Measurements from ENCODE around the gene DUSP9. TPM values are rescaled to one million over a fixed set of nuclear protein-coding genes. Genes with fewer than 3 reads are reported as not detected.

The DUSP9 gene
- polyA plus RNA-seq, 4 donors = 53.6 to 63.9 (median 57.1) TPM

Other genes starting within 250 kb of the DUSP9 start
- not detected for gene PNMA6E, start 245.9 kb upstream of the DUSP9 start, polyA plus RNA-seq (ENCODE audit: insufficient read length in 4 of 4)
- 1 to 10 TPM in 2 of 4 donors, under 1 TPM in 2; 0.75 to 1.1 (median 0.97) TPM for gene ZFP92, start 235.7 kb upstream of the DUSP9 start, polyA plus RNA-seq (ENCODE audit: insufficient read length in 4 of 4)
- gene TREX2, start 201.1 kb upstream of the DUSP9 start, polyA plus RNA-seq (ENCODE audit: insufficient read length in 4 of 4) = under 1 TPM; 0.27 to 0.92 (median 0.61) TPM
- gene HAUS7, start 176.6 kb upstream of the DUSP9 start, polyA plus RNA-seq (ENCODE audit: insufficient read length in 4 of 4) = 10 to 100 TPM; 26.7 to 31.9 (median 30.2) TPM
- gene BGN, start 152.2 kb upstream of the DUSP9 start, polyA plus RNA-seq (ENCODE audit: insufficient read length in 4 of 4) = 100 to 1,000 TPM; 170 to 201 (median 195) TPM
- under 1 TPM; 0.17 to 0.35 (median 0.33) TPM for gene ATP2B3, start 129.6 kb upstream of the DUSP9 start, polyA plus RNA-seq (ENCODE audit: insufficient read length in 4 of 4)
- gene CCNQ, start 48.1 kb upstream of the DUSP9 start, polyA plus RNA-seq (ENCODE audit: insufficient read length in 4 of 4) = 10 to 100 TPM; 15.4 to 24.1 (median 19.0) TPM
- gene PNCK, start 26.6 kb downstream of the DUSP9 start, polyA plus RNA-seq (ENCODE audit: insufficient read length in 4 of 4) = 10 to 100 TPM in 2 of 4 donors, 1 to 10 TPM in 2; 6.5 to 13.3 (median 8.9) TPM
- 10 to 100 TPM; 44.6 to 65.3 (median 54.8) TPM for gene SLC6A8, start 40.7 kb downstream of the DUSP9 start, polyA plus RNA-seq (ENCODE audit: insufficient read length in 4 of 4)
- 100 to 1,000 TPM; 181 to 197 (median 188) TPM for gene BCAP31, start 77.2 kb downstream of the DUSP9 start, polyA plus RNA-seq (ENCODE audit: insufficient read length in 4 of 4)
- 1 to 10 TPM; 7.8 to 9.8 (median 8.8) TPM for gene ABCD1, start 77.7 kb downstream of the DUSP9 start, polyA plus RNA-seq (ENCODE audit: insufficient read length in 4 of 4)
- 1 to 10 TPM; 1.3 to 2.1 (median 1.7) TPM for gene PLXNB3, start 117.0 kb downstream of the DUSP9 start, polyA plus RNA-seq (ENCODE audit: insufficient read length in 4 of 4)
- gene SRPK3, start 133.8 kb downstream of the DUSP9 start, polyA plus RNA-seq (ENCODE audit: insufficient read length in 4 of 4) = 1 to 10 TPM; 1.3 to 2.5 (median 1.7) TPM
- 10 to 100 TPM; 84.2 to 97.6 (median 87.5) TPM for gene IDH3G, start 147.2 kb downstream of the DUSP9 start, polyA plus RNA-seq (ENCODE audit: insufficient read length in 4 of 4)
- gene SSR4, start 147.5 kb downstream of the DUSP9 start, polyA plus RNA-seq (ENCODE audit: insufficient read length in 4 of 4) = 100 to 1,000 TPM; 145 to 197 (median 152) TPM
- gene PDZD4, start 183.3 kb downstream of the DUSP9 start, polyA plus RNA-seq (ENCODE audit: insufficient read length in 4 of 4) = 10 to 100 TPM in 2 of 4 donors, 1 to 10 TPM in 2; 7.7 to 11.5 (median 10.1) TPM
- 10 to 100 TPM; 44.5 to 68.5 (median 54.5) TPM for gene L1CAM, start 239.0 kb downstream of the DUSP9 start, polyA plus RNA-seq (ENCODE audit: insufficient read length in 4 of 4)

Measured in left renal cortex interstitium (tissue), 4 donors.